ENCODE results near the gene SUSD4. TPM values are rescaled to one million over a fixed set of nuclear protein-coding genes. Genes with fewer than 3 reads are reported as not detected.

Gene SUSD4
- total and polyA plus RNA-seq, 2 donors (not counting 3 experiments of a cell fraction or from before 2014, with no cell fraction given) = not detected

DNA sequence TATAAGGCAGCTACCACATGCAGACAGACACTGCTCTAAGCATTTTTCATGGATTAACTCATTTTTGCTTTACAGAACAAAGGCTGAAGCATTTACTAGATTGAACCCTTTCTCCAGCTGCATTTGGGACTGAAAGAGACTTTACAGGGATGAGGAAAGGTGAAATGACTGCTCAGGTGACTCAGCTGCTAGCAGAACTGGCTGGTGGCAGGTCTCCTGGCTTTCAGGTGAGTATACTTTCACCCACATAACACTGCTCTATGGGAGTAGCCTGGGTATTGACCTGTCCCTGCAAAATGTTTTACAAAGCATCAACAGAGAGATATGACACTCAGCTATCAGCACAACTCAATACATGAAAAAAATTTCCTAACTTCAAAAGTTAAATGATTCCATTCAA, 26.6 kb upstream of the SUSD4 start:
- no TSS peak for BruUV-seq (replicated peaks)

More for the DNA sequence above, 26.6 kb upstream of the SUSD4 start:
- FAIRE-seq (no peak), DNase-seq (ENCODE audit: low read depth, low spot score) (no peak)
- Histone ChIP-seq H3K79me2 (ENCODE audit: control insufficient read depth, insufficient read depth, low read length) (no peaks in the 10 kb centered on the region), H3K9me3 (replicated peaks; ENCODE audit: control insufficient read depth, insufficient read depth, low read length) (no peaks in the 10 kb centered on the region), H3K4me3 (replicated peaks in 1 of 3; ENCODE audit: insufficient read depth in 1 of 3, low read depth in 1 of 3, low read length in 3 of 3) (no peak overlapping the region), H3K4me1 (ENCODE audit: control insufficient read depth, extremely low read depth, insufficient read depth, low read length) (no peaks in the 10 kb centered on the region), H3K9me1 (replicated peaks; ENCODE audit: control insufficient read depth, extremely low read depth, insufficient read depth, low read length) (no peaks in the 10 kb centered on the region), H2AFZ (ENCODE audit: low read depth, low read length) (no peak overlapping the region), H3K27me3 (ENCODE audit: control insufficient read depth in 2 of 2, insufficient read depth in 2 of 2, low read length in 2 of 2) (peaks cover 6 to 16% of the 10 kb centered on the region in 2 experiments), H3K27ac (ENCODE audit: insufficient read depth, low read depth, low read length) (no peak overlapping the region), H3K9ac (replicated peaks; ENCODE audit: extremely low read depth, insufficient read depth, low read length) (no peak overlapping the region), H3K4me2 (ENCODE audit: insufficient read depth, low read length) (no peak overlapping the region), H4K20me1 (replicated peaks; ENCODE audit: control insufficient read depth, extremely low read depth, insufficient read depth, low read length) (no peaks in the 10 kb centered on the region), H3K36me3 (ENCODE audit: control insufficient read depth in 2 of 2, extremely low read depth in 1 of 2, insufficient read depth in 2 of 2, low read length in 2 of 2) (no peaks in the 10 kb centered on the region)
- TF ChIP-seq GATA2 (IDR thresholded peaks at IDR 0.05; ENCODE audit: insufficient read depth, insufficient read length, low read depth, low read length) (no peak), FOS (IDR thresholded peaks at IDR 0.05; ENCODE audit: borderline replicate concordance, insufficient read depth, low read length) (no peak), MYC (IDR thresholded peaks at IDR 0.05; ENCODE audit: low read depth, low read length) (no peak), JUN (IDR thresholded peaks at IDR 0.05; ENCODE audit: borderline replicate concordance, insufficient read depth, insufficient read length, low read depth) (no peak), MAX (IDR thresholded peaks at IDR 0.05; ENCODE audit: insufficient read depth, insufficient read length) (no peak), EZH2 (IDR thresholded peaks at IDR 0.05; ENCODE audit: borderline replicate concordance, low read depth, low read length, severe bottlenecking) (no peak), POLR2AphosphoS5 (IDR thresholded peaks at IDR 0.05; ENCODE audit: insufficient read depth, low read depth, low read length) (no peak), POLR2A (IDR thresholded peaks at IDR 0.05; ENCODE audit: low read depth, low read length) (no peak), CTCF (IDR thresholded peaks at IDR 0.05; ENCODE audit: extremely low read depth in 1 of 2, insufficient read depth in 1 of 2, low read depth in 1 of 2, low read length in 2 of 2) (no peak)
- CTCF ChIA-PET = interaction anchor here (1.2 kb wide), 1 partner anchor 27 kb away, joined by 3 read pairs; the partner anchor contains the start of gene SUSD4
- dilution Hi-C loops (cut with MboI; ENCODE audit: extremely low pct_ligation_motif_present, low sequenced_read_pairs) = no loop called here
- POLR2A ChIA-PET = no interaction called here
- intact Hi-C loops (cut with micrococcal nuclease) = no loop called here
